Retinal pigment epithelial cell (primary cell): ENCODE data around the gene DIP2C.

Experiments
- DNase-seq: peaks from one replicate; pipeline ENCODE4 v3.0.0-alpha.2; 2010; ENCODE audit warnings: low read depth
- H3K4me3 ChIP-seq: 2 replicates; pipeline ENCODE4 v1.5.1; 2011; ENCODE audit warnings: mild to moderate bottlenecking, low read length, control low read depth, moderate library complexity
- CTCF ChIP-seq: conservative IDR thresholded peaks from 2 replicates; pipeline ENCODE4 v1.5.1; 2011; ENCODE audit warnings: low read depth, low read length, control low read depth, inconsistent platforms

Gene DIP2C

GRCh38 chr10:676178-676577 is 13.3 kb downstream of the DIP2C start:
- no peak for TF ChIP-seq CTCF
- no peak overlapping the region for H3K4me3 ChIP-seq
- DNase-seq = no peak

GRCh38 chr10:675532-675931 is 13.9 kb downstream of the DIP2C start:
- TF ChIP-seq CTCF = no peak
- no peak overlapping the region for H3K4me3 ChIP-seq
- no peak for DNase-seq

GRCh38 chr10:673492-673891 is 16.0 kb downstream of the DIP2C start:
- no peak for DNase-seq
- TF ChIP-seq CTCF = no peak
- H3K4me3 ChIP-seq = no peak overlapping the region

- no peak for DNase-seq
- no peak overlapping the region for H3K4me3 ChIP-seq
- no peak for TF ChIP-seq CTCF
Measured at GRCh38 chr10:672992-673391, 16.5 kb downstream of the DIP2C start.

GRCh38 chr10:672203-672602 is 17.3 kb downstream of the DIP2C start:
- no peak for DNase-seq
- no peak for TF ChIP-seq CTCF
- H3K4me3 ChIP-seq = no peak overlapping the region

- no peak overlapping the region for H3K4me3 ChIP-seq
- DNase-seq = no peak
- TF ChIP-seq CTCF = no peak
Measured at GRCh38 chr10:670990-671389, 18.5 kb downstream of the DIP2C start.

- no peak for TF ChIP-seq CTCF
- no peak overlapping the region for H3K4me3 ChIP-seq
- DNase-seq = no peak
Measured at GRCh38 chr10:670038-670437, 19.4 kb downstream of the DIP2C start.
